GM21381 (cell line): ENCODE results near the gene VEGFB.

ENCODE experiments used
- ATAC-seq: cut with Tn5 transposase; IDR thresholded peaks from one replicate; pipeline ENCODE4 v1.9.1; 2021; ENCODE audit warnings: mild to moderate bottlenecking, moderate library complexity; ENCODE audit not compliant: unreplicated experiment

The VEGFB gene

GRCh38 chr11:64276653-64277431, 42.5 kb downstream of the VEGFB start:
- ATAC-seq: no peak

- no peak for ATAC-seq
These were observed 44.3 kb downstream of the VEGFB start for GRCh38 chr11:64278576-64279190.

DNA sequence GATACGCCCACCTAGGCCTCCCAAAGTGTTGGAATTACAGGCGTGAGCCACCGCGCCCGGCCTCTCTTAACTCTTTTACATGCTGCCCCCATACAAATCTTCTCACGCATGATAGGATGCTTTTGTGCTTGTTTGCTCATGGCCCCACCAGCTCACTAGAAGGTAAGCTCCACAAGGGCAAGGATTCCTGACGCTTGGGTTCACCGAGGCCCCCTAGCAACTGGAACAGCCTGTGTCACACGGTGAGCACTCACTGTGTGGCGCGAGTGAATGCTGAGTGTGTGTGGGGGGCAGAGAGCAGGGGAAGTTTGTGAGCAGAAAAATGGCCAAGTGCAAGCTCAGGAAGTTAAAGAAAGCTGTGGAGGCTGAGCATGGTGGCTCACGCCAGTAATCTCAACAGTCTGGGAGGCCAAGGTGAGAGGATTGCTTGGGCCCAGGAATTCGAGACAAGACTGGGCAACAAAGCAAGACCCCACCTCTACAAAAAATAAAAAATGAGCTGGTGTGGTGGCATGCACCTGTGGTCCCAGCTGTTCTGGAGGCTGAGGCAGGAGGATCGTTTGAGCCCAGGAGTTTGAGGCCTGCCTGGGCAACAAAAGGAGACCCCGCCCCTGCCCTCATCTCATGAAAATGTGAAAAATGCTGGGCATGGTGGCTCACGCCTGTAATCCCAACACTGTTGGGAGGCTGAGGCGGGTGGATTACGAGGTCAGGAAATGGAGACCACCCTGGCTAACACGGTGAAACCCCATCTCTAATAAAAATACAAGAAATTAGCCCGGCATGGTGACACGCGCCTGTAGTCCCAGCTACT, 47.8 kb downstream of the VEGFB start:
- ATAC-seq: no peak

GRCh38 chr11:64283092-64283491, 48.7 kb downstream of the VEGFB start:
- no peak for ATAC-seq

GRCh38 chr11:64284048-64284961, 49.9 kb downstream of the VEGFB start, which contains the start of gene BAD:
BAD (minus strand) TSS chr11:64284665; CDS start chr11:64284368, 297 bp downstream.
- peak; percentile 58 for ATAC-seq

GRCh38 chr11:64284962-64285884, 50.8 kb downstream of the VEGFB start, which contains the start of gene GPR137:
GPR137 (plus strand) TSS chr11:64285848; CDS start chr11:64286525, 677 bp downstream.
- ATAC-seq: peak; percentile 61

- ATAC-seq: no peak
These were observed 51.8 kb downstream of the VEGFB start for GRCh38 chr11:64285885-64286800.

DNA sequence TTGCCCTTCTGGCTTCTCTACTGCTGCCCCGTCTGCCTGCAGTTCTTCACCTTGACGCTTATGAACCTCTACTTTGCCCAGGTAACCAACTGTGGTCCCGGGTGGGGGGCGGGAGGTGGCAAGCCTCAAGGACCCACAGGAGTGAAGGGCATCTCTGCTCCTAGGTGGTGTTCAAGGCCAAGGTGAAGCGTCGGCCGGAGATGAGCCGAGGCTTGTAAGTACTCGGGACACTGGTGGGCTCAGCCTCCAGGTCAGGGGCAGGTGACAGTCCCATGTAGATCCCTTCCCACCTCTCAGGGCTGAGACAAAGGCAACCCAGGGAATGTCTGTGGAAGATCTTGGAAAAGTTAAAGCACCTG, 52.4 kb downstream of the VEGFB start:
- ATAC-seq: no peak

DNA sequence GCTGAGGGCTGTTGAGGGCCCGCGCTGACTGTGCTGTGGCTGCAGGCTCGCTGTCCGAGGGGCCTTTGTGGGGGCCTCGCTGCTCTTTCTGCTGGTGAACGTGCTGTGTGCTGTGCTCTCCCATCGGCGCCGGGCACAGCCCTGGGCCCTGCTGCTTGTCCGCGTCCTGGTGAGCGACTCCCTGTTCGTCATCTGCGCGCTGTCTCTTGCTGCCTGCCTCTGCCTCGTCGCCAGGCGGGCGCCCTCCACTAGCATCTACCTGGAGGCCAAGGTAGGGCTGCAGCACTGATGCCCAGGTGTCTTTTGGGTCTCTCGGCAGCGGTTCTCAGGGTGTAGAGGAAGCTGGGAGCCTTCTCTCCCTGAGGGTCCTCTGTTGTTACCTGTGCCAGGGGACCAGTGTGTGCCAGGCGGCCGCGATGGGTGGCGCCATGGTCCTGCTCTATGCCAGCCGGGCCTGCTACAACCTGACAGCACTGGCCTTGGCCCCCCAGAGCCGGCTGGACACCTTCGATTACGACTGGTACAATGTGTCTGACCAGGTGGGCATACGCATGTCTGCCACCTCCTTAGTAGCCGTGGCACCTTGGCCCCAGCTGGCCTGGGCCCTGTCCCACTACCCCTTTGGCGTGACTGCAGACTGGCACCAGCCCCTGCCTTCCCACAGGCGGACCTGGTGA, 53.4 kb downstream of the VEGFB start:
- ATAC-seq: no peak

GRCh38 chr11:64288353-64288750, 54.0 kb downstream of the VEGFB start:
- no peak for ATAC-seq
